ENCODE measurements around the gene PABPC1L. TPM values are rescaled to one million over a fixed set of nuclear protein-coding genes. Genes with fewer than 3 reads are reported as not detected.
A peak's percentile ranks its signal among the peaks of the same experiment; 100 is the strongest.
"Not testable (repeated sequence)": the region's sequence is repeated elsewhere in the genome, so short reads cannot be mapped to it uniquely, and the experiment has no call there.

The PABPC1L gene
- 13.3 and 17.1 TPM in 2 replicates for total RNA-seq (2014; rRNA removed; shearing (Covaris generic))
- polyA plus RNA-seq (2015; cell fraction: cytosol; rRNA removed) = 33.7 and 59.5 TPM in 2 replicates
- polyA plus RNA-seq (2015; cell fraction: nucleus; rRNA removed) = 1,242 and 1,458 TPM in 2 replicates

- in situ Hi-C loops (cut with HindIII; ENCODE audit: low pct_unique_long_range_greater_than_20kb, low sequenced_read_pairs) = no loop called here
- DNase-seq (ENCODE audit: low read depth, low spot score) = peak; percentile 76
Observed at GRCh38 chr20:44909872-44910689, at the start of gene PABPC1L. TSS of gene PABPC1L (plus strand) at chr20:44910060. CDS start at chr20:44910144, 84 bp downstream.

GRCh38 chr20:44861531-44862006 is 48.3 kb upstream of the PABPC1L start:
- DNase-seq (ENCODE audit: low read depth, low spot score) = no peak
- in situ Hi-C loops (cut with HindIII; ENCODE audit: low pct_unique_long_range_greater_than_20kb, low sequenced_read_pairs) = no loop called here

- DNase-seq (ENCODE audit: low read depth, low spot score) = no peak
- in situ Hi-C loops (cut with HindIII; ENCODE audit: low pct_unique_long_range_greater_than_20kb, low sequenced_read_pairs) = no loop called here
Observed at GRCh38 chr20:44862286-44862685, 47.6 kb upstream of the PABPC1L start.

- in situ Hi-C loops (cut with HindIII; ENCODE audit: low pct_unique_long_range_greater_than_20kb, low sequenced_read_pairs); DNase-seq (ENCODE audit: low read depth, low spot score): not testable (repeated sequence)
Observed at GRCh38 chr20:44863365-44864084, 46.3 kb upstream of the PABPC1L start.

GRCh38 chr20:44864493-44864892 is 45.4 kb upstream of the PABPC1L start:
- in situ Hi-C loops (cut with HindIII; ENCODE audit: low pct_unique_long_range_greater_than_20kb, low sequenced_read_pairs); DNase-seq (ENCODE audit: low read depth, low spot score): not testable (repeated sequence)

- in situ Hi-C loops (cut with HindIII; ENCODE audit: low pct_unique_long_range_greater_than_20kb, low sequenced_read_pairs) = no loop called here
Observed at GRCh38 chr20:44866703-44867335, 43.0 kb upstream of the PABPC1L start.

GRCh38 chr20:44869471-44869870 is 40.4 kb upstream of the PABPC1L start:
- no peak for DNase-seq (ENCODE audit: low read depth, low spot score)
- in situ Hi-C loops (cut with HindIII; ENCODE audit: low pct_unique_long_range_greater_than_20kb, low sequenced_read_pairs) = no loop called here

More at GRCh38 chr20:44866703-44867335, 43.0 kb upstream of the PABPC1L start:
- DNase-seq (ENCODE audit: low read depth, low spot score) = no peak

GRCh38 chr20:44882360-44882759 is 27.5 kb upstream of the PABPC1L start:
- in situ Hi-C loops (cut with HindIII; ENCODE audit: low pct_unique_long_range_greater_than_20kb, low sequenced_read_pairs) = not testable (repeated sequence)

GRCh38 chr20:44883214-44883902 is 26.5 kb upstream of the PABPC1L start:
- peak; percentile 98 for DNase-seq (ENCODE audit: low read depth, low spot score)
- in situ Hi-C loops (cut with HindIII; ENCODE audit: low pct_unique_long_range_greater_than_20kb, low sequenced_read_pairs) = no loop called here

More at GRCh38 chr20:44882360-44882759, 27.5 kb upstream of the PABPC1L start:
- not testable (repeated sequence) for DNase-seq (ENCODE audit: low read depth, low spot score)

GRCh38 chr20:44884907-44885391 is 24.9 kb upstream of the PABPC1L start:
- in situ Hi-C loops (cut with HindIII; ENCODE audit: low pct_unique_long_range_greater_than_20kb, low sequenced_read_pairs) = no loop called here
- no peak for DNase-seq (ENCODE audit: low read depth, low spot score)

GRCh38 chr20:44885392-44886265 is 24.2 kb upstream of the PABPC1L start, which contains the start of gene YWHAB:
TSS of gene YWHAB (plus strand) at chr20:44885705. CDS start at chr20:44901534, 15,829 bp downstream.
- in situ Hi-C loops (cut with HindIII; ENCODE audit: low pct_unique_long_range_greater_than_20kb, low sequenced_read_pairs) = no loop called here
- peak; percentile 99 for DNase-seq (ENCODE audit: low read depth, low spot score)

GRCh38 chr20:44886266-44886651 is 23.6 kb upstream of the PABPC1L start:
- in situ Hi-C loops (cut with HindIII; ENCODE audit: low pct_unique_long_range_greater_than_20kb, low sequenced_read_pairs) = no loop called here
- DNase-seq (ENCODE audit: low read depth, low spot score) = no peak

GRCh38 chr20:44886828-44887227 is 23.0 kb upstream of the PABPC1L start:
- in situ Hi-C loops (cut with HindIII; ENCODE audit: low pct_unique_long_range_greater_than_20kb, low sequenced_read_pairs) = no loop called here
- DNase-seq (ENCODE audit: low read depth, low spot score) = no peak

GRCh38 chr20:44887466-44887865 is 22.4 kb upstream of the PABPC1L start:
- in situ Hi-C loops (cut with HindIII; ENCODE audit: low pct_unique_long_range_greater_than_20kb, low sequenced_read_pairs) = no loop called here
- peak; percentile 56 for DNase-seq (ENCODE audit: low read depth, low spot score)

GRCh38 chr20:44888226-44889103 is 21.4 kb upstream of the PABPC1L start:
- peak; percentile 32 for DNase-seq (ENCODE audit: low read depth, low spot score)
- in situ Hi-C loops (cut with HindIII; ENCODE audit: low pct_unique_long_range_greater_than_20kb, low sequenced_read_pairs) = no loop called here
